GM12878 (cell line): ENCODE measurements around the gene UBR7. TPM values are rescaled to one million over a fixed set of nuclear protein-coding genes. Genes with fewer than 3 reads are reported as not detected.
A peak's percentile ranks its signal among the peaks of the same experiment; 100 is the strongest.

Experiments
- ATAC-seq: fragments of 200-7000 bp; cut with Tn5 transposase; 3 replicates; pipeline ENCODE4 v1.9.1; 2020; ENCODE audit warnings: mild to moderate bottlenecking, moderate library complexity
- Bru-seq: library from RNA; stranded (reverse); fragments of 400-500 nt; gene quantifications from one replicate; lab custom pipeline; 2021; lab: Mats Ljungman, UMichigan
- BruChase-seq, 2 experiments: library from RNA; stranded (reverse); fragments of 400-500 nt; gene quantifications; one replicate each; lab custom pipeline; 2021; lab: Mats Ljungman, UMichigan
- BruUV-seq: library from RNA; stranded (reverse); fragments of 400-500 nt; replicated peaks from 2 replicates; lab custom pipeline; 2021; lab: Mats Ljungman, UMichigan
- CTCF ChIA-PET: fragments of 300-600 bp; sonication (Branson Sonifier 250); formaldehyde crosslinking; extraction: SDS; loops from one replicate; lab custom pipeline; 2021; ENCODE audit warnings: inconsistent platforms; lab: Yijun Ruan, JAX
- POLR2A ChIA-PET: fragments of 350-600 bp; formaldehyde crosslinking; extraction: SDS; loops from one replicate; lab custom pipeline; 2021; ENCODE audit warnings: inconsistent platforms; lab: Charles Lee
- RAD21 ChIA-PET: fragments of 300-600 bp; sonication (Branson Sonifier 250); formaldehyde crosslinking; loops from one replicate; lab custom pipeline; 2023; ENCODE audit warnings: antibody characterized with exemption; ENCODE audit not compliant: unreplicated experiment; lab: Charles Lee
- SMC1A ChIA-PET: fragments of 300-600 bp; sonication (Branson Sonifier 250); formaldehyde crosslinking; loops from one replicate; lab custom pipeline; 2023; ENCODE audit not compliant: unreplicated experiment, uncharacterized antibody; lab: Charles Lee
- DNase-seq: peaks from one replicate; pipeline ENCODE4 v3.0.0-alpha.2; 2011; ENCODE audit warnings: low read depth, low spot score
- FAIRE-seq: peaks from 3 replicates; lab custom pipeline; 2011; peaks lifted over from hg19 to GRCh38; lab: Jason Lieb, UNC
- H2AFZ ChIP-seq: 2 replicates; pipeline ENCODE4 v1.6.0; 2011; ENCODE audit warnings: low read depth, low read length, control low read depth; ENCODE audit not compliant: control insufficient read depth
- H3K27ac ChIP-seq: 2 replicates; pipeline ENCODE4 v1.5.1; 2011; ENCODE audit warnings: control low read depth; ENCODE audit not compliant: control insufficient read depth, insufficient read depth
- H3K27me3 ChIP-seq, 2 experiments: replicated peaks in 1 of 2; 2 replicates each; pipeline versions ENCODE4 v1.6.0 to v1.6.1; 2011; ENCODE audit warnings: low read length in 1 of 2; ENCODE audit not compliant: control insufficient read depth in 2 of 2, insufficient read depth in 2 of 2
- H3K36me3 ChIP-seq, 2 experiments: 2 replicates each; pipeline ENCODE4 v1.5.1; 2011; ENCODE audit warnings: low read length in 1 of 2; ENCODE audit not compliant: control insufficient read depth in 2 of 2, insufficient read depth in 2 of 2
- H3K4me1 ChIP-seq: 2 replicates; pipeline ENCODE4 v1.6.1; 2011; ENCODE audit warnings: mild to moderate bottlenecking, low read length, moderate library complexity, mixed read lengths; ENCODE audit not compliant: control insufficient read depth, insufficient read depth
- H3K4me2 ChIP-seq: 2 replicates; pipeline ENCODE4 v1.6.0; 2011; ENCODE audit warnings: control low read depth; ENCODE audit not compliant: control insufficient read depth, insufficient read depth
- H3K4me3 ChIP-seq: fragments of 200-600 bp; sonication (generic); 2 replicates; pipeline ENCODE4 v1.5.1; 2016
- H3K79me2 ChIP-seq: 2 replicates; pipeline ENCODE4 v1.6.0; 2011; ENCODE audit warnings: low read length; ENCODE audit not compliant: control insufficient read depth, insufficient read depth
- H3K9ac ChIP-seq: 2 replicates; pipeline ENCODE4 v1.8.0; 2011; ENCODE audit warnings: low read length, control low read depth, mixed read lengths; ENCODE audit not compliant: control insufficient read depth, insufficient read depth
- H3K9me3 ChIP-seq: replicated peaks from 3 replicates; pipeline ENCODE4 v1.5.1; 2011; ENCODE audit warnings: mild to moderate bottlenecking, low read length; ENCODE audit not compliant: control insufficient read depth, insufficient read depth
- H4K20me1 ChIP-seq: 2 replicates; pipeline ENCODE4 v1.6.0; 2011; ENCODE audit not compliant: control insufficient read depth, insufficient read depth
- CBX5 ChIP-seq: sonication (generic); IDR thresholded peaks from 2 replicates; pipeline ENCODE4 v1.6.1; 2016; ENCODE audit warnings: low read depth, moderate library complexity, mild to moderate bottlenecking, inconsistent platforms
- EGR1 ChIP-seq, 2 experiments: IDR thresholded peaks; 1 replicate in 1 of 2; 2 replicates in 1 of 2; pipeline ENCODE4 v1.6.1; 2011 to 2012; ENCODE audit warnings: low read depth in 2 of 2, low read length in 2 of 2, borderline replicate concordance in 1 of 2, mild to moderate bottlenecking in 1 of 2, moderate library complexity in 1 of 2
- FOS ChIP-seq: IDR thresholded peaks from 3 replicates; pipeline ENCODE4 v1.6.1; 2011; ENCODE audit warnings: borderline replicate concordance; ENCODE audit not compliant: insufficient read length; ENCODE audit errors: extremely low read depth
- HDGF ChIP-seq: fragments of 450-650 bp; IDR thresholded peaks from 2 replicates; pipeline ENCODE4 v1.6.1; 2016; ENCODE audit warnings: antibody characterized with exemption
- IKZF1 ChIP-seq: fragments of 450-650 bp; conservative IDR thresholded peaks from 2 replicates; pipeline ENCODE4 v1.6.1; 2017; ENCODE audit warnings: antibody characterized with exemption, mild to moderate bottlenecking
- MEF2B ChIP-seq: fragments of 450-650 bp; IDR thresholded peaks from 2 replicates; pipeline ENCODE4 v1.6.1; 2018; ENCODE audit warnings: mild to moderate bottlenecking, moderate library complexity; ENCODE audit not compliant: partially characterized antibody, poor library complexity, severe bottlenecking
- MTA2 ChIP-seq: fragments of 450-650 bp; IDR thresholded peaks from 2 replicates; pipeline ENCODE4 v1.6.1; 2016; ENCODE audit warnings: low read depth, mild to moderate bottlenecking, moderate library complexity
- MXI1 ChIP-seq: fragments of 150-350 bp; IDR thresholded peaks from 2 replicates; pipeline ENCODE4 v1.6.1; 2011; ENCODE audit warnings: low read depth, mild to moderate bottlenecking, inconsistent platforms, low read length, improper control_type of control experiment
- RELA ChIP-seq: fragments of 450-650 bp; IDR thresholded peaks from 2 replicates; pipeline ENCODE4 v1.8.0; 2014; ENCODE audit warnings: borderline replicate concordance; ENCODE audit not compliant: partially characterized antibody
- RFX5 ChIP-seq: IDR thresholded peaks from 2 replicates; pipeline ENCODE4 v1.6.1; 2011; ENCODE audit warnings: low read depth, low read length, improper control_type of control experiment
- STAT3 ChIP-seq: IDR thresholded peaks from 2 replicates; pipeline ENCODE4 v1.6.1; 2011; ENCODE audit warnings: low read depth, low read length, improper control_type of control experiment
- TBL1XR1 ChIP-seq: IDR thresholded peaks from 2 replicates; pipeline ENCODE4 v1.6.1; 2012; ENCODE audit warnings: low read depth, low read length, improper control_type of control experiment
- YBX1 ChIP-seq: fragments of 450-650 bp; IDR thresholded peaks from 2 replicates; pipeline ENCODE4 v1.6.1; 2016; ENCODE audit warnings: antibody characterized with exemption
- ZNF207 ChIP-seq: fragments of 450-650 bp; IDR thresholded peaks from 2 replicates; pipeline ENCODE4 v1.6.1; 2014; ENCODE audit warnings: antibody characterized with exemption, mild to moderate bottlenecking, borderline replicate concordance
- WGBS: methylation state at CpG from one replicate; pipeline ENCODE4 v1.1.6; 2016; ENCODE audit warnings: low lambda C conversion rate; ENCODE audit not compliant: insufficient replicate concordance, insufficient coverage; ENCODE audit errors: missing lambda C conversion rate; 5-methylcytosine and 5-hydroxymethylcytosine counted together
- in situ Hi-C: fragments of 300-500 bp; cut with MboI; formaldehyde crosslinking; loops from 9 replicates; pipeline ENCODE4 v1.14.3; 2018; ENCODE audit warnings: mixed read lengths
- intact Hi-C: fragments of 100-400 bp; cut with micrococcal nuclease; formaldehyde crosslinking; loops from one replicate; pipeline ENCODE4 v1.14.2; 2022; ENCODE audit not compliant: unreplicated experiment
- long read RNA-seq, 2 experiments: library from polyadenylated mRNA; unstranded; transcript quantifications; one replicate each; pipeline ENCODE4 v2.0.0, GENCODE V29; 2019 to 2020
- polyA minus RNA-seq, 3 experiments: library from RNA; depleted of rRNA, polyadenylated mRNA; stranded (reverse); fragments of >200 nt; gene quantifications; 2 replicates each; pipeline ENCODE4 v1.2.3, GENCODE V29; 2011
- polyA plus RNA-seq, 11 experiments: library from polyadenylated mRNA; depleted of rRNA in 4 of 11; unstranded in 6 of 11; stranded (reverse) in 5 of 11; fragments of >200 nt; fragmentation: Nextera tagmentation in 4 of 11; fragmentation: Illumina TruSeq in 1 of 11; extraction: Ambion mirVana in 4 of 11; extraction: Trizol in 1 of 11; gene quantifications; 1 replicate in 1 of 11; 2 replicates in 10 of 11; pipeline versions ENCODE4 v1.2.1 to v1.2.3, GENCODE V29; 2011 to 2016; ENCODE audit warnings: inconsistent platforms in 2 of 11, missing spikeins in 2 of 11, low read depth in 1 of 11
- total RNA-seq, 4 experiments: library from RNA; depleted of rRNA in 3 of 4; stranded (reverse); fragments of >200 nt in 3 of 4; fragmentation: Illumina TruSeq in 1 of 4; extraction: Trizol in 1 of 4; gene quantifications; 2 replicates each; pipeline versions ENCODE4 v1.2.1 to v1.2.3, GENCODE V29; 2013 to 2021
- TF ChIP-seq, protein P1 (sequence below): fragments of 450-650 bp; conservative IDR thresholded peaks from 2 replicates; pipeline ENCODE4 v1.6.1; 2017; ENCODE audit warnings: mild to moderate bottlenecking, moderate library complexity

UBR7 gene
- total RNA-seq (2013; cell fraction: nucleolus; rRNA removed) = 19.5 and 23.5 TPM in 2 replicates
- total RNA-seq (2014; rRNA removed) = 59.5 and 60.0 TPM in 2 replicates
- total RNA-seq (2014; rRNA removed; fragmentation: Illumina TruSeq; extraction: Trizol) = 32.2 and 33.4 TPM in 2 replicates
- 33.1 and 36.6 TPM in 2 replicates for total RNA-seq (2021)
- polyA plus RNA-seq (2011; ENCODE audit: low read depth) = 20.3 TPM
- 85.6 and 99.2 TPM in 2 replicates for polyA plus RNA-seq (2011; rRNA removed)
- polyA plus RNA-seq (2011; cell fraction: cytosol; rRNA removed) = 53.5 and 53.8 TPM in 2 replicates
- 40.5 and 45.1 TPM in 2 replicates for polyA plus RNA-seq (2011; cell fraction: nucleus; rRNA removed)
- 23.0 and 28.6 TPM in 2 replicates for polyA plus RNA-seq (2012)
- 47.3 and 59.0 TPM in 2 replicates for polyA plus RNA-seq (2014; fragmentation: Illumina TruSeq; extraction: Trizol)
- polyA plus RNA-seq (2014; fragmentation: Nextera tagmentation; extraction: Ambion mirVana) = 10 to 100 TPM; 14.3 to 20.8 TPM
- 52.6 and 67.0 TPM in 2 replicates for polyA plus RNA-seq (2014; rRNA removed)
- 10 to 100 TPM; 63.3 to 66.7 TPM for polyA plus RNA-seq (2016; fragmentation: Nextera tagmentation; extraction: Ambion mirVana)
- 42.2 and 43.7 TPM in 2 replicates for polyA minus RNA-seq (2011; rRNA and poly(A)+ RNA removed)
- 26.9 and 29.5 TPM in 2 replicates for polyA minus RNA-seq (2011; cell fraction: cytosol; rRNA and poly(A)+ RNA removed)
- 22.7 and 26.8 TPM in 2 replicates for polyA minus RNA-seq (2011; cell fraction: nucleus; rRNA and poly(A)+ RNA removed)
- percentile 88 among the genes with signal in this experiment for Bru-seq, nascent RNA
- BruChase-seq, experiment 1, labeled RNA remaining after a 6-hour chase = percentile 95 among the genes with signal in this experiment
- BruChase-seq, experiment 2, labeled RNA remaining after a 2-hour chase = percentile 94 among the genes with signal in this experiment
- long read RNA-seq, experiment 1, transcript UBR7-201 (11 exons, 3,694 nt) = major isoform, 51 of 63 reads
- long read RNA-seq, experiment 1, partial matches to known transcripts = 1 of 63 reads
- long read RNA-seq, experiment 1, other reads (novel, unspliced or antisense) = 11 of 63 reads
- long read RNA-seq, experiment 2, transcript UBR7-201 (11 exons, 3,694 nt) = major isoform, 260 of 347 reads
- long read RNA-seq, experiment 2, partial matches to known transcripts = 41 of 347 reads
- long read RNA-seq, experiment 2, other reads (novel, unspliced or antisense) = 43 of 347 reads

GRCh38 chr14:93206793-93207467 is at the start of gene UBR7, which contains the start of gene GON7:
UBR7 (plus strand) TSS chr14:93207256; CDS start chr14:93207292, 36 bp downstream.
GON7 (minus strand) TSS chr14:93207065; CDS start chr14:93207037, 28 bp downstream.
- Histone ChIP-seq H3K27ac (peak within 1 kb of the TSS; percentile 86), H3K9me3 (no peaks in the 10 kb centered on the region), H3K79me2 (peaks cover 64% of the 10 kb centered on the region), H3K36me3 (no peaks in the 10 kb centered on the region; a peak in 1 of 4 replicates), H3K4me1 (peaks cover 15% of the 10 kb centered on the region), H3K9ac (peak within 1 kb of the TSS; percentile 83), H4K20me1 (no peaks in the 10 kb centered on the region), H3K27me3 (no peaks in the 10 kb centered on the region), H3K4me3 (peak within 1 kb of the TSS; percentile 76), H2AFZ (peak within 1 kb of the TSS; percentile 84), H3K4me2 (peak within 1 kb of the TSS; percentile 94)
- ATAC-seq (peak; percentile 89), FAIRE-seq (peak; percentile 62), DNase-seq (peak; percentile 86)
- intact Hi-C loops (loop anchor here (1.0 to 5.0 kb wide), 3 partner anchors 22 to 90 kb away; partner anchors contain the start of genes ITPK1 and LYSET), in situ Hi-C loops (no loop called here)
- RAD21 ChIA-PET = interaction anchor here (0.6 to 8.3 kb wide), 19 partner anchors 14 to 412 kb away, joined by 3 to 55 read pairs (median 6); partner anchors contain the start of genes ITPK1, LYSET and MOAP1
- no TSS peak for BruUV-seq
- SMC1A ChIA-PET = interaction anchor here (0.5 to 5.1 kb wide), 27 partner anchors 9 to 412 kb away, joined by 3 to 29 read pairs (median 4); partner anchors contain the start of genes LYSET and MOAP1
- POLR2A ChIA-PET = interaction anchor here (0.5 to 4.9 kb wide), 13 partner anchors 9 to 755 kb away, joined by 3 to 38 read pairs (median 4); partner anchors contain the start of genes LYSET and MOAP1
- CTCF ChIA-PET = interaction anchor here (0.6 to 5.5 kb wide), 34 partner anchors 10 to 775 kb away, joined by 3 to 48 read pairs (median 4); partner anchors contain the start of genes ITPK1, LYSET and MOAP1
- under 1% methylated on average over 65 of the region's 65 CpGs for WGBS
- peak in 1 of 2 experiments; percentile 37; a peak in 1 of 3 replicates for TF ChIP-seq EGR1 (IDR thresholded peaks at IDR 0.05; ENCODE audit: borderline replicate concordance in 1 of 2, low read depth in 2 of 2, low read length in 2 of 2)
- 0 out of 2 replicates have a peak, but pooled peaks have one; percentile 21 for TF ChIP-seq HDGF
- no peak for TF ChIP-seq MEF2B
- no peak for TF ChIP-seq STAT3
- no peak for TF ChIP-seq FOS
- TF ChIP-seq RELA = peak; percentile 15
- TF ChIP-seq IKZF1 = peak; percentile 99
- 0 out of 2 replicates have a peak, but pooled peaks have one; percentile 5 for TF ChIP-seq RFX5
- no peak for TF ChIP-seq CBX5
- no peak for TF ChIP-seq TBL1XR1
- no peak for TF ChIP-seq ZNF207
- TF ChIP-seq MTA2 = peak; percentile 43; the same call in 1 of the 2 replicates
- peak; percentile 88 for TF ChIP-seq MXI1
- no peak for TF ChIP-seq YBX1
- TF ChIP-seq, protein P1, sequence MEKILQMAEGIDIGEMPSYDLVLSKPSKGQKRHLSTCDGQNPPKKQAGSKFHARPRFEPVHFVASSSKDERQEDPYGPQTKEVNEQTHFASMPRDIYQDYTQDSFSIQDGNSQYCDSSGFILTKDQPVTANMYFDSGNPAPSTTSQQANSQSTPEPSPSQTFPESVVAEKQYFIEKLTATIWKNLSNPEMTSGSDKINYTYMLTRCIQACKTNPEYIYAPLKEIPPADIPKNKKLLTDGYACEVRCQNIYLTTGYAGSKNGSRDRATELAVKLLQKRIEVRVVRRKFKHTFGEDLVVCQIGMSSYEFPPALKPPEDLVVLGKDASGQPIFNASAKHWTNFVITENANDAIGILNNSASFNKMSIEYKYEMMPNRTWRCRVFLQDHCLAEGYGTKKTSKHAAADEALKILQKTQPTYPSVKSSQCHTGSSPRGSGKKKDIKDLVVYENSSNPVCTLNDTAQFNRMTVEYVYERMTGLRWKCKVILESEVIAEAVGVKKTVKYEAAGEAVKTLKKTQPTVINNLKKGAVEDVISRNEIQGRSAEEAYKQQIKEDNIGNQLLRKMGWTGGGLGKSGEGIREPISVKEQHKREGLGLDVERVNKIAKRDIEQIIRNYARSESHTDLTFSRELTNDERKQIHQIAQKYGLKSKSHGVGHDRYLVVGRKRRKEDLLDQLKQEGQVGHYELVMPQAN = peak; percentile 81
